Right renal pelvis (tissue), 4 donors: ENCODE data around the gene TMEM95. TPM values are rescaled to one million over a fixed set of nuclear protein-coding genes. Genes with fewer than 3 reads are reported as not detected.

Experiments
- DNase-seq, 4 donors: peaks; one replicate each; pipeline ENCODE4 v3.0.0-alpha.2; 2013; ENCODE audit warnings: low read depth in 4 of 4, low spot score in 3 of 4, missing footprints in 1 of 4
- polyA plus RNA-seq, 4 donors: library from polyadenylated mRNA; unstranded; fragments of 120-200 nt; gene quantifications; one replicate each; pipeline ENCODE4 v1.2.1, GENCODE V29; 2013; ENCODE audit not compliant: insufficient read length in 4 of 4

TMEM95 gene
- polyA plus RNA-seq, 4 donors: not detected

GRCh38 chr17:7398612-7399011, 43.7 kb downstream of the TMEM95 start:
- no peak for DNase-seq

GRCh38 chr17:7403043-7403726, 48.2 kb downstream of the TMEM95 start:
- DNase-seq: no peak

DNA sequence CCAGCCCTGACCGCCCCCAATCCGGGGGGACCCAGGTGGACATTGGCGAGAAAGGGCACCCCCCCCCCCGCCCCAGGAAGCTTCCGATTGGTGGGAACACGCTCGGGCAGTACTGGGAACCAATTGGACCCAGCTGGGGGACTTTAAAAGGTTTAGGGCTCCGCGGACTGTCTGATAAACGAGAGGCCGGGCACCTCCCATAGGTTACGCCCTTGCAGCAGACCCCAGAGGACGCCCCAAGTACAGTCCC, 48.7 kb downstream of the TMEM95 start:
- no peak for DNase-seq

- DNase-seq: peak; percentile 95 to 100 (median 99)
Observed at GRCh38 chr17:7403977-7404736, 49.2 kb downstream of the TMEM95 start, which contains the start of gene TMEM256. TSS of gene TMEM256 (minus strand) at chr17:7404097. CDS start at chr17:7404084, 13 bp downstream.

DNA sequence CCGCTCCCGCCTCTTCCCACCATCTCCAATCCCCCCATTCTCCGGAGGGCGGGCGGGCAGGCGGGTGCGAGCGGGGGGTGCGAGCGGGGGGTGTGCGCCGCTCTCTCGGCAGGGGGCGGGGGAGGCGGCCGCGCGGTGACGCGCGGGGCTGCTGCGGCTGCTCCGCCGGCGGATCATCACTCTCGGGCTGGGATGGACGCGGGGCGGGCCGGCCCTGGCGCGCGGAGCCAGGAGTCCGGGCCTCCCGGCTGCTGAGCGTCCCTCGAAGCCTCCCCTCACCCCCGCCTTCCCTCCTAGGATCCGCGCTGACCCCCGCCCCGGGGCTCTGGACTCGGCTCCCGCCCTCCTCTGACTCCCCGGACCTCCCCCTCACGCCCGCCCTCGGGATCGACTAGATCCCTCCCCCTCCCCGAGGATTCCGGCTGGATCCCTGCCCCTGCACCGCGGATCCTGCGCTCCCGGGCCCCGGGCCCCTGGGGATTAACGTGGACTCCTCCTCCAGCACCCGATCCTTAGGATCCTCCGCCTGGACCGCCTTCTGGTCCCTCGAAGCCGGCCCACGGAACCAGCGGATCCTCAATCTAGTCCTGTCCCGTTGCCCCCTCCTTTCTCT, 49.9 kb downstream of the TMEM95 start:
- DNase-seq: no peak

GRCh38 chr17:7405350-7406234, 50.6 kb downstream of the TMEM95 start:
- DNase-seq: no peak

- no peak for DNase-seq
Observed at GRCh38 chr17:7406235-7406825, 51.4 kb downstream of the TMEM95 start.

Other genes starting within 250 kb of the TMEM95 start
- gene ASGR2, start 240.3 kb upstream of the TMEM95 start, polyA plus RNA-seq: 1 to 10 TPM in 3 of 4 donors, under 1 TPM in 1; 0.91 to 2.5 (median 1.7) TPM
- gene ASGR1, start 175.8 kb upstream of the TMEM95 start, polyA plus RNA-seq: 1 to 10 TPM; 4.6 to 8.1 (median 5.2) TPM
- gene DLG4, start 135.3 kb upstream of the TMEM95 start, polyA plus RNA-seq: 10 to 100 TPM; 30.3 to 40.3 (median 32.9) TPM
- gene ACADVL, start 135.2 kb upstream of the TMEM95 start, polyA plus RNA-seq: 100 to 1,000 TPM; 421 to 519 (median 462) TPM
- gene DVL2, start 120.6 kb upstream of the TMEM95 start, polyA plus RNA-seq: 10 to 100 TPM; 49.9 to 65.1 (median 50.9) TPM
- gene PHF23, start 115.7 kb upstream of the TMEM95 start, polyA plus RNA-seq: 10 to 100 TPM; 57.4 to 66.4 (median 60.9) TPM
- 100 to 1,000 TPM; 389 to 496 (median 451) TPM for gene GABARAP, start 112.7 kb upstream of the TMEM95 start, polyA plus RNA-seq
- 100 to 1,000 TPM; 147 to 167 (median 159) TPM for gene CTDNEP1, start 103.4 kb upstream of the TMEM95 start, polyA plus RNA-seq
- 10 to 100 TPM; 40.3 to 55.8 (median 50.5) TPM for gene ELP5, start 102.9 kb upstream of the TMEM95 start, polyA plus RNA-seq
- gene CLDN7, start 92.7 kb upstream of the TMEM95 start, polyA plus RNA-seq: 10 to 100 TPM; 45.0 to 66.0 (median 51.8) TPM
- 1 to 10 TPM; 1.8 to 2.9 (median 2.5) TPM for gene SLC2A4, start 73.4 kb upstream of the TMEM95 start, polyA plus RNA-seq
- 1 to 10 TPM; 2.9 to 4.2 (median 3.4) TPM for gene YBX2, start 60.5 kb upstream of the TMEM95 start, polyA plus RNA-seq
- gene EIF5A, start 47.5 kb upstream of the TMEM95 start, polyA plus RNA-seq: 100 to 1,000 TPM; 297 to 355 (median 333) TPM
- 100 to 1,000 TPM in 2 of 4 donors, 10 to 100 TPM in 2; 86.3 to 106 (median 99.6) TPM for gene GPS2, start 39.8 kb upstream of the TMEM95 start, polyA plus RNA-seq
- 10 to 100 TPM; 28.3 to 33.3 (median 30.7) TPM for gene NEURL4, start 25.8 kb upstream of the TMEM95 start, polyA plus RNA-seq
- gene ACAP1, start 18.6 kb upstream of the TMEM95 start, polyA plus RNA-seq: 1 to 10 TPM; 5.7 to 9.1 (median 6.0) TPM
- 10 to 100 TPM; 12.4 to 13.6 (median 12.9) TPM for gene KCTD11, start 3.0 kb upstream of the TMEM95 start, polyA plus RNA-seq
- gene TNK1, start 25.9 kb downstream of the TMEM95 start, polyA plus RNA-seq: 1 to 10 TPM; 3.2 to 7.2 (median 4.5) TPM
- gene PLSCR3, start 39.4 kb downstream of the TMEM95 start, polyA plus RNA-seq: 10 to 100 TPM; 30.5 to 46.3 (median 38.1) TPM
- 100 to 1,000 TPM in 1 of 4 donors, 10 to 100 TPM in 3; 78.9 to 105 (median 86.2) TPM for gene TMEM256, start 48.9 kb downstream of the TMEM95 start, polyA plus RNA-seq
- gene NLGN2, start 52.7 kb downstream of the TMEM95 start, polyA plus RNA-seq: 10 to 100 TPM; 22.8 to 32.6 (median 24.9) TPM
- gene SPEM1, start 65.2 kb downstream of the TMEM95 start, polyA plus RNA-seq: under 1 TPM in 1 of 4 donors, not detected in 3; 0.09 TPM
- under 1 TPM in 2 of 4 donors, not detected in 2; 0.12 TPM for gene SPEM2, start 70.5 kb downstream of the TMEM95 start, polyA plus RNA-seq
- gene SPEM3, start 73.7 kb downstream of the TMEM95 start, polyA plus RNA-seq: not detected
- gene TMEM102, start 80.3 kb downstream of the TMEM95 start, polyA plus RNA-seq: 1 to 10 TPM; 3.6 to 5.6 (median 4.3) TPM
- 1 to 10 TPM; 6.0 to 8.6 (median 7.8) TPM for gene FGF11, start 84.4 kb downstream of the TMEM95 start, polyA plus RNA-seq
- 10 to 100 TPM; 10.1 to 11.7 (median 11.3) TPM for gene CHRNB1, start 89.9 kb downstream of the TMEM95 start, polyA plus RNA-seq
- gene ZBTB4, start 124.5 kb downstream of the TMEM95 start, polyA plus RNA-seq: 10 to 100 TPM; 38.6 to 47.4 (median 44.3) TPM
- gene SLC35G6, start 126.3 kb downstream of the TMEM95 start, polyA plus RNA-seq: under 1 TPM in 3 of 4 donors, not detected in 1; 0.16 to 0.22 (median 0.21) TPM
- 100 to 1,000 TPM; 117 to 158 (median 121) TPM for gene POLR2A, start 129.2 kb downstream of the TMEM95 start, polyA plus RNA-seq
- 10 to 100 TPM; 25.3 to 32.5 (median 29.0) TPM for gene TNFSF12, start 193.9 kb downstream of the TMEM95 start, polyA plus RNA-seq
- gene TNFSF13, start 203.6 kb downstream of the TMEM95 start, polyA plus RNA-seq: 10 to 100 TPM; 13.2 to 17.8 (median 14.3) TPM
- 10 to 100 TPM; 68.1 to 81.1 (median 78.1) TPM for gene SENP3, start 206.8 kb downstream of the TMEM95 start, polyA plus RNA-seq
- gene CD68, start 224.5 kb downstream of the TMEM95 start, polyA plus RNA-seq: 10 to 100 TPM; 43.0 to 78.7 (median 53.9) TPM
- 100 to 1,000 TPM; 110 to 122 (median 119) TPM for gene MPDU1, start 228.7 kb downstream of the TMEM95 start, polyA plus RNA-seq
- 1 to 10 TPM; 3.3 to 4.3 (median 4.0) TPM for gene SOX15, start 234.9 kb downstream of the TMEM95 start, polyA plus RNA-seq